NCI-H748 (cell line): ENCODE data around the gene C2orf81.
"Not testable (repeated sequence)": the region's sequence is repeated elsewhere in the genome, so short reads cannot be mapped to it uniquely, and the experiment has no call there.

Experiments used
- DNase-seq: peaks from one replicate; lab custom pipeline; 2025; ENCODE audit not compliant: unreplicated experiment; lab: John Stamatoyannopoulos, UW

C2orf81 gene

DNA sequence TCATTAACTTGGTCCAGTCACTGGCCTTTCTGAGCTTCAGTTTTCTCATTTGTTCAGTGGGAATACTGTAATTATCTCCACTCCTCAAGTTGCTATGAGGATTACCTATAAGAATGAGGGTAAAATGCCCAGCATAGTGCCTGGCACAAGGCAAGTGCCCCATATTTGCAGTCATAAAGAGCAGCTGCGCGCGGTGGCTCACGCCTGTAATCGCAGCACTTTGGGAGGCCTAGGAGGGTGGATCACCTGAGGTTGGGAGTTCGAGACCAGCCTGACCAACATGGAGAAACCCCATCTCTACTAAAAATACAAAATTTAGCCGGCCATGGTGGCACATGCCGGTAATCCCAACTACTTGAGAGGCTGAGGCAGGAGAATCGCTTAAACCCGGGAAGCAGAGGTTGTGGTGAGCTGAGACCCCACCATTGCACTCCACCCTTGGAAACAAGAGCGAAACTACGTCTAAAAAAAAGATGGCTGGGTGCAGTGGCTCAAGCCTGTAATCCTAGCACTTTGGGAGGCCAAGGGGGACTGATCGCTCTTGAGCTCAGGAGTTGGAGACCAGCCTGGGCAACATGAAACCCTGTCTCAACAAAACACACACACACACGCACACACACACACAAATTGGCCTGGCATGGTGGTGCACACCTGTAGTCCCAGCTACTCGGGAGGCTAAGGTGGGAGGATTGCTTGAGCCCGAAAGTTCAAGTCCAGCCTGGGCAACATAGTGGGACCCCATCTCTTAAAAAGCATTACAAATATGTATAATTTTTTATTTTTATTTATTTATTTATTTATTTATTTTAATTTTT, 21.3 kb upstream of the C2orf81 start:
- DNase-seq, result not testable (repeated sequence)

DNA sequence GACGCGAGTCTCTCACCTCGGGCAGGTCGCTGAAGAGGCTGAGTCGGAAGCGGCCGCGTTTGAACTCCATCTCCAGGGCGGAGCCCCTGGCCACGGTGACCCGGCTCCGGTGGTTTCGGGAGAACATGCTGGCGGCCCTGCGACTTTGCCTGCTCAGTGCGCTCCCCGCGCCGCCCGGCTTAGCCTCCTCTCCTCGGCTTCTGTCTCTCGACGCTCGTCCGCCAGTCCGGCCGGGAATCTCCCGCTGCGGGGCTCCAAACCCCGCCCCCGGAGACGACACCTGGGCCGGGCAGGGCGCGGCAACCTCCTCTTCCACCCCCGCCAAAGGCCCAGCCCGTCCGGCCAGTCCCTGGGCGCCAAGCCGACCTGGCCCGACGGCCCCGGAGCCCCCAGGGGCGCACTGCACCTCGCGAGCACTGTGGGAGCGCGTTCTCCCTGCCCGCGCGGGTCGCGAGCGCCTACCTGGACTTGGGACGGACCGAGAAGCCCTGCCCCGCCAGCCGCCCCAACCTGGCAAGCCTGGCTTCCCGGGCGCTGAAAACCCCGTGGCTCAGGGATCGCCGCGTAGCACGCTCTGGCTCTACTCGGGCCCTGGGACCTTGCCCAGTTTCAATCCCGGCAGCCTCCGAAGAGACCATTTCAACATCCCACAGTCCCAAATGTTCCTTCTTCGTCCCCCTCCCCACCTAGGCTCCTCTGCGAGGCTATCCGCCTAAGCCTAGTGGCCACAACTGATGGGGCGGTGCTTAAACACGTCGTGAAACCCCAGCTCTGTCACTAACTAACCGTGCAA, 20.5 kb upstream of the C2orf81 start, which contains the start of gene RTKN:
Gene RTKN (minus strand): TSS at position 248 of the 793 bp plus-strand sequence. CDS start 121 bp downstream, at position 127.
- DNase-seq, result peak; percentile 69

DNA sequence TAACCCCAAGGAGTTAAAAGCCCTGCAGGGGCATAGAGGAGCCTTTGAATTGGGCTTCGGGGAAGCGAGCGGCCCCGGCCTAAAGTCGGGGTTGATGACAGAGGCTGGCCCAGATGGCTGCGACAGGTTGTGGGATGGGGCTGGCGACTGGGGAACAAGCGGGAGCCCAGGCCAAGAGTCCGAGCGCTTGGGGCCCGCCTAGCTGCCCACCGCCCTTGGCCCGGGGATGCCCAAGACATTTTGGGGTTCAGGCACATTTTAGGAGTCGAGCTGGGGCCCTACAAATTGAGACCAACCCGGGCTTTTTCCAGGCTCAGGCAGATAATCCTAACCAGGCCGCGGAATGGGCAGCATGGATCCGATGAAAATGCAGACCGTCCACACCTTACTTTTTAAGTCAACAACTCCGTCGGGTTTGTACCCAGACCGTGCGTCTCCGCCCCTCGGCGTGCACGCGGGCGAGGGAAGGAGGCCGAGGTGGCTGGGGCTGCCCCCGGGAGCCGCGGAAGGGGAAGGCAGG, 19.8 kb upstream of the C2orf81 start:
- DNase-seq, result peak; percentile 68

DNA sequence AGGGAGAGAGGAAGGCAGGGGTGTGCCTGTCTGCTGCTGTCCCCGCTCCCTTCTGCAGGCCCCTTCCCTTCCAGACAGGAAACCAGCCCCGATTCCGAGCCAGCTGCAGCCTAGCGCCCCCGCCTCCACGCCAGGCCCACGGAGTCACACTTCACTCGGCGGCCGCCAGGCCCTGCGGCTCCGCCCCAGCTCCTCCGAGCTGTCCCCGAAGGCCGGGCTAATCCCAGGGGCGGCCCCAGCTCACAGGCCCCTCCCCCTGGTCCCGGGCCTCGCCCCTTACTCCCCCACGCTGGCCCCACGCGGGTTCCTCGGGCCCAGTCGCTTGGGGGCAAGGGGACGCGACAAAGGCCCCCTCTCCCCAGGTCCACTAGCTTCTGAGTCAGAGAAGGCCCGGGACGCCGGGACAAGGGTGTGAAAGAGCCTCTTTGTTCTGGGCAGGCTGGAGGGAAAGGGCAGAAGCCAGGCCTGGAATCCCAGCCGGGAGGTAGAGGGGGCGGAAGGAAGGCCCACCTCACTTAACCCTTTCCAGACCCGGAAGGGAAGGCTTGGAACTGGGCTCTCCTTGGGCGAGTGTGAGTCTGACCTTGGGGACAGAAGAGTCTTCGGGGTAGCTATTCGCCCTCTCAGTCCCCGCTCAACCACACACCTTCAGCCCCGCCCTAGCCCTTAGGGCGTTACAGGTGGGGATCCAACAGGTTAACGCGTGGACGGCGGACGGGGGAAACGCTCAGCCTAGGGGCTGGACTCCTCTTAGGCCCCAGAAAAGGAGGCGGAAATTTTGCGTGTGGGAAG, 19.2 kb upstream of the C2orf81 start:
- peak; percentile 84 for DNase-seq

DNA sequence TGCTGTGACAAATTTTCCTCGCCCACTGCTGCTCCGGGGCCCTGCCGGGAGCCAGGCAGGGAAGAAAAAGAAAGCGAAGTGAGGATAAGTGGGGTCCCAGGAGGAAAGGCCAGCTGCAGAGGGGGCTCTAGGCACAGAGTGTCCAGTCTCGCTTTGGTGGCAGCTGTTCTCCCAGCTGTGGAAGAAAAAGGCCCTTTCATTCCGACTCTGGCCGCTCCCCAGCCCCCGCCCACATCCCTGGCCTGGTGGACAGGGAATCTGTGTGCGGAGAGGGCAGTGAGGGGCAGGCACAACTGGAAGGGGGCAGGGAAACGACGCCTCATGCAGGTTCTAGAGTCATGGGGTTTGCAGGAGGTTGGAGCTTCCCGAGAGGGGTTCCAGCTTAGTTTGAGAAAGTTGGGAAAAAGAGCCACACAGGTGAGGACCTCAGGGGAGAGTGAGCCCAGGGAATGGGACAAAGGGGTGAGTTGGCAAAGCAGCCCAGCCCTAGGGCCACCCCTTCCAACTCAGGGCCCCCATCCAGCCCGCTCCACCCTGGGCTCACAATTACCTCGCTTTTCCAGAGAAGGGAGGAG, 18.5 kb upstream of the C2orf81 start:
- no peak for DNase-seq

DNA sequence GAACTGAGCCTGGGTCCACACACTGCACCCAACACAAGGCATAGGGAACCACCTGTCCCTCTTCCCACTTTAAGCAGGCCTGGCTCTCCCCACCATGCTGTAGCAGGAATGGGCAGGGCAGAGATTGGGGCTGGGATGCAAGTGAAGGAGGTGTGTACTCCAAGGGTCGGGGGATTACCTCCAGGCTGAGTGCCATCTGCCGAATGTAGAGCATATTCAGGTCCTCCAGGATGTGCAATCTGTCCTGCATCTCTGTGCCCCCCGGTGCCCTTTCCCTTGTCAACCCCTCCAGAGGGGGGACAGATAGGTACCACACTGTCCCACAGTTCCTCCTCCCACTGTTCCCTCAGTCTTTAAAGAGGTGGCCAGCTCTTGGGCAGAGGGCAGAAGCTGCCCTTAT, 18.0 kb upstream of the C2orf81 start:
- no peak for DNase-seq

DNA sequence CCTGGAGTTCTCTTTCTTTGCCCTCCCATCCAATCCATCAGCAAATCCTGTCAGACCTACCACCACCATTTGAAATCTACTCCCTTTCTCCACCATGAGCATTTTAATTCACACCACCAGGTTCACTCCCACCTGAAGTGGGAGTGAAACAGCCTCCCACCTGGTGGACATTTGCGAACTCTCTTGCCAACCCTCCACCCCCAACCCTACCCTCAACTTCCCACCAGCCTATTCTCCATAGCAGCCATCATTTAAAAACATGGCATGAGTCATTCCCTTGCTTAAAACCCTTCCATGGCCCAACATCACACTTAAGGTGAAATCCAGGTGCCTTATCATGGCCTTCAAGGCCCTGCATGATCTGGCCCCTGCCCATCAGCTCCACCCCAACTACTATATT, 16.8 kb upstream of the C2orf81 start:
- no peak for DNase-seq

DNA sequence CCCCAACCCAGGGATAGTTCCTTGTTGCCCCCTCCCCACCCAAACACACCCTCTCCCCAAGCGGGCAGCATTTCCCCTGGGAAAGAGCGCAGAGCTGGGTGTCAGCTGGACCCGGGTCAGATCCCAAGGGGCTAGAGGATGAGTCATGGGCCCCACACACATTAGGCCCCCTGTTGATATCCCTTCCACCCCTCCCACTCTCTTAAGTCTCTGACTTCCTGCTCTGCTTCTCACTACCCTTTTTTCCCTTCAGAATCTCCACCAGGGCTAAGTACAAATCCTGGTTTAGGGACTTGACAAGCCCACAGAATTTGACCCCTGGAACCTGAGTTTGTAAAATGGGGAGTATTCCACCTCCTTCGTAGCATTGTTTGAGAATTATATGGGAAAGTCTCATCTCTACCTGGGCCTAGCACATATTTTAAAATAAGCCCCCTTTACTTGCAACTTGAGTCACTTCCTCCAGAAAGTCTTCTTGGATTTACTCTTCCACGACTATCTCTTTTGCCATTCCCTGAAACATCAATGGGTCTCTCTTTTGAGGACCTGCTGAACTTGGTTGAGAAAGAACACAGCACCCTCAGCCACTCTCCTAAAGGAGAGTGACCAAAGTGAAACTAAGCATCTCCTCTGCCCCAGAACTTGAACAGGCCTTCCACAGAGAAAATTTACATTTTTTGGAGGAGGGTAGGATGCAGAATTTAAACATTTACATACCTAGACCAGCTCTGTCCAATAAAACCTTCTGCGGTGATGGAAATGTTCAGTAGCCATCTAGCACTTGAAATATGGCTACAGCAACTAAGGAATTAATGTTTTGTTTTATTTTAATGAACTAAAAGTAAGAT, 15.7 kb upstream of the C2orf81 start:
- no peak for DNase-seq

DNA sequence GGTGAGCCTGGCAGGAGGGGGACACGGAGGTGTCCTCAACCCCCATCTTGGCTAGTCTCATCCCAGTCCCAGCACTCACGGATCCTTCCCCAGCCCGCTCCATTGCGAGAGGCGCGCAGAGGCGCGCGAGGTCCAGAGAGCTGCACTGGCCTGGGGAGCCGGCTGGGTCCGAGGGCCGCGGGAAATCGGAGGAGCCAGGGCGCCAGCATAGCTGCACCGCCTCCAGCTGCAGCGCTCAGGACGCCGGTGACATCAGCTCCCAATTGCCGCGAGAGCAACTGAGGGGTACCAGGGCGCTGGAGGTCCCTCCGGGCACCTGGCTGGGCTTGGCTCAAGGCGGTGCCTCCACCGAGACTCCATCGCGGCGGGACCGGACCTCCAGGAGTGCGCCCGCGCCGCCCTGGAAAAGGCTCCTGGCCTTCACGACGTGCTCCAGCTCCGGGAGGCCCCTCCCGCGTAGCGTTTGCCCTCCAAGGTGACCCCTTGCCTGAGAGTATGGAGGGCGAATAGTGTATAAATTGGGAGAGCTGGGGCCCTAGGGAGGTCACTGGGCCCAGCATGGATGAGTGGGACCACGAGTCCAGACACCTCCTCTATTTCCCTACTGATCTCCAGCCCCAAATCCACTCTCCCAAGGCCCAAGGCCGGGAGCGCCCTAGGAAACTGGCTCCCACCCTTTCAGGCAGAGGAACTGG, 14.8 kb upstream of the C2orf81 start:
- no peak for DNase-seq

DNA sequence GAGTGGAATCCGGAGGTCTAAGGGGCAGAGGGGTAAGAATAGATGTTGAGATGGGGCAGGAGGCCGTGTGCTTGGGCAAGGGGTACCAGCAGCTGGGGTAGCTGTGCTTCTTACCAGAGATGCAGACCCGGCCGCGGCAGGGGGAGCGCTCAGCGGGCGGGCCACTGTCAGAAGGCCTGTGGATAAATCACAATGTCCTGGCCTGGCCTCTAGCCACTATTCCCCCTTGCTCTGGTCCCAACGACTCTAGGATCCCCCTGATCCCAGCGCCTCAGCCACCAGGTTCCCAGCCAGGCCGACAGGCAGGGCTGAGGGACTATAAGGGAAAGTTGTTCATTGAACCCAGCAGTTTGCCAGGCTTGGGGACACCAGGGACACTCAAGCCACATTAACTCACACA, 9.1 kb upstream of the C2orf81 start:
- no peak for DNase-seq

DNA sequence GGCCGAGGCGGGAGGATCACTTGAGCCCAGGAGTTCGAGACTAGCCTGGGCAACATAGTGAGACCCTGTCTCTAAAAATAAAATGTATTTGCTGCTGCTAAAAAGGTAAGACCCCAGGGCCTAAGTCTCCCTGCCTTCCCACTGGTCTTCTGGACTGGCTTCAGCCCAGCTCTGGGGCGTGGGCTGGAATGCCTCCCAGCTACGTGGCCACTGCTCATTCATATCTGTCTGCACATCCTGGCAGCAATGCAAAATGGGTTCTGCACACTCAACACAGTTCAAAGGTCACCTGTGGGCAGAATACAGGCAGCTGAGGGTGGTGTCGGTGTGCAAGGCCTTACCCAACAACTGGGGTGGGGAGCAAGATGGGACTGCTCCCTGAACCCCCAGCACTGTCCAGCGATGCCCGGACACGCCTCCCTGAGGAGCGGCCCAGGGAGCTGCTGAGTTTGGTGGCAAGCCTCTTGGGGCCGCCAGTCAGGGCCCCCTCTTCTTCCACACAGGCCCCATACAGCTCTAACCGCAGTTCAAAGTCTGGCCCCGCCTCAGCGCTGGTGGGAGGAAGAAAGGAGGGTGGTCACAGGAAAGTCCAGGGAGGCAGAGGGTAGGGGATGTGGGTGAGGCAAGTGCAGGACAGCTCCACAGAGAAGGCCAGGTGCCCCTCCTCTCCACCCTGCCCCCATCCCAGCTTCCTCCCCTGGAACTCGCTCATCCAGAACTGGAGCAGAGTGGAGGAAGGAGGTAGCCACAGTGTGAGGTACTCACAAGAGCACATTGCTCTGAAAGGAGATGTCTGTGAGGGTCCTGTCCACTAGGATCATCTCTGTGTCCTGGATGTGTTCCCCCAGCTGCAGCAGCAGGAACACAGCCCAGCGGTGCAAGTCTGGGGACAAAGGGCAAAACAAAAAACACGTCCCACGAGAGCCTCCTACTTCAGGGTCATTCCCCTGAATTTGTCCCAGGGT, 8.3 kb upstream of the C2orf81 start:
- DNase-seq, result no peak

DNA sequence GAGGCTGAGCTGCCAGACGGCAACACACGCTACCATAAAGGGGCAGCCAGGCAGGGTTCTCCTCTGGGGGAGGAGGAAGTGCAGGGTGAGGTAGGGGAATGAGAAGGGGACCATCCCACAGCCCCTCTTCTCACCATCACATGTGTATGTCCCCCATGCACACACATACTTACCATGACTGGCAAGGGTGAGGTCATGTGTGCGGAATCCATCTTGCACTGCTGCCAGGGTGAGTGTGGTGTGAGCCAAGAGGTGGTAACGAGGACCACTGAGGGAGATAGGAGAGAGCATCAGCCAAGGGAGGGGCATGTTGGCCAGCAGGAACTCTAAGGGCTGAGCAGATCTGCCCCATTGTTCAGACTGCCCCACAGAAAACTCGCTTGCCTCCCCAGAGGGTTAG, 7.3 kb upstream of the C2orf81 start:
- DNase-seq, result no peak

DNA sequence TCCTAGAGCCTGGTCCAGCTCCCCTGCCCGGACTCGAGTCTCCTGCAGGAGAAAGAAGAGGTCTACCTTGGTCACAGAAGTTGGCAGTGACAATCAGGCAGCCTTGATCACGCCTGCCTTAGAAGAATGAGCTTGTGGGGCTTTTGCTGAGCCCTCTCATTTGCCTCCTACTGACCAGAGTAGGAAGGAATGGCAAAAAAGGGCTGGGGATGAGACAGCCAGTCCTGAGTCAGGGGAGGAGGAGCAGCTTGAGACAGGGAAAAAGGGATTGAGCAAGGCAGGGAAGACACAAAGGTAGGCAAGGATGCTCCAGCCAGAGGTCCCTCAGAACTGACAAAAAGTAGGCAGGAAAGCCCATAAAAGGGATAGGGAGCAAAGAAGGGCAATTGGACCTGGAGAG, 6.1 kb upstream of the C2orf81 start:
- DNase-seq, result no peak

DNA sequence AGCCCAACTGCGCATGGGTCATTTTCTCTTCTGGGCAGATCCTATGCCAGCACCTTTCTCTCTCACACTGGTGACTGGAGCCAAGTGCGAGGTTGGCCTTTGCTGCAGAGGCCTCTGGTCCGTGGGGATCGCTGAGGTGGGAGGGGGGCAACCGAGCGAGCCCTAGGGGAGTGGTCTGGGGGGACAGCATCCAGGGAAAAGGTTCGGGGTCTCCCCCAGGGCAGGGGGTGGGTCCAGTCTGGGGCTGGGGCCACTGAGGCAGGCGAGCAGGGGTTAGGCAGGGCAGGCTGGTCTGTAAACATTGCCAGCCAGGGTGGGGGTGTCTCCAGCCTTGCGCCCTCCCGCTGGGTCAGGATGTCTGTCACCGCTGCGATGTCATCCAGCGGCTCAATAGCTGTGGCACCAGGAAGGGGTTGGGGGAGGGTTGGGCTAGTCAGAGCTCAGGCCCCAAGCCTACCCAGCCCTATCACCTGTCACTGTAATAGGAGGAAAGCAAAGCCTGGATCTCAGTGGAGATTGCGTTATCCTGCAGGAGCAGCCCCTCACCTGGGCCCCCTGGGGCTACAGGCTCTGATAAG, 4.9 kb upstream of the C2orf81 start:
- no peak for DNase-seq

DNA sequence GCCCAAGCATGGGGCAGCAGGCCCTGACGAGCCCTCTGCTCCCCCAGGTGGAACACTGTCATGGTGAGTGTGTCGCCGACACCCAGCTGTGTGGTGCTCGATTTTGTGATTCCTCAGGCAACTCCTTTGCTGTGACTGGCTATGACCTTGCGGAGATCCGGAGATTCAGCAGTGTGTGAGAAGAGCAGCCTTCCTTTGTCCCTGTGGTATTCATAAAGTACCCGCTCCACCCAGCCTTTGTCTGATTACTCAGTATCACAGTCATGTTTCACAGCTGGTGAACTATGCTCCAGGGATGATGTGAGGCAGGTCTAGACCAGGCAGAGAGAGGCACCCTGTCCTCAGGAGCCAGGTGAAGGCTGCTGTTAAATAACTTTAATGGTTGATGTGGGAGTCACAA, 4.1 kb upstream of the C2orf81 start:
- no peak for DNase-seq

DNA sequence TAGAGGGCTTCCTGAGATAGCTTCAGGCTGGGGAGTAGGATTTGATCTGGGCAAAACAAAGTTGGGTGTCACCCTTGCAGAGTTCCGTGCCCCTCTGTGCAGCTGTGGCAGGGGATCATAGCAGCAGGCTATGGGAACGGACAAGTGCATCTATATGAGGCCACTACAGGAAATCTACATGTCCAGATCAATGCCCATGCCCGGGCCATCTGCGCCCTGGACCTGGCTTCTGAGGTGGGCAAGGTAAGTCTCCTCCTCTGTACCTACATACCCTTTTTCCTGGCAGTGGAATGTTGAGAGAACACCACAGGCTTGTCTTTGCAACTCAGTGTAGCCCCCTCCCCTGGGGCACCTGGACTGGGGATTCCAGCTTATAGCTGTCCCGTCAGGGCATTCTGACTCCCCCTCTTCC, 3.6 kb upstream of the C2orf81 start:
- no peak for DNase-seq

DNA sequence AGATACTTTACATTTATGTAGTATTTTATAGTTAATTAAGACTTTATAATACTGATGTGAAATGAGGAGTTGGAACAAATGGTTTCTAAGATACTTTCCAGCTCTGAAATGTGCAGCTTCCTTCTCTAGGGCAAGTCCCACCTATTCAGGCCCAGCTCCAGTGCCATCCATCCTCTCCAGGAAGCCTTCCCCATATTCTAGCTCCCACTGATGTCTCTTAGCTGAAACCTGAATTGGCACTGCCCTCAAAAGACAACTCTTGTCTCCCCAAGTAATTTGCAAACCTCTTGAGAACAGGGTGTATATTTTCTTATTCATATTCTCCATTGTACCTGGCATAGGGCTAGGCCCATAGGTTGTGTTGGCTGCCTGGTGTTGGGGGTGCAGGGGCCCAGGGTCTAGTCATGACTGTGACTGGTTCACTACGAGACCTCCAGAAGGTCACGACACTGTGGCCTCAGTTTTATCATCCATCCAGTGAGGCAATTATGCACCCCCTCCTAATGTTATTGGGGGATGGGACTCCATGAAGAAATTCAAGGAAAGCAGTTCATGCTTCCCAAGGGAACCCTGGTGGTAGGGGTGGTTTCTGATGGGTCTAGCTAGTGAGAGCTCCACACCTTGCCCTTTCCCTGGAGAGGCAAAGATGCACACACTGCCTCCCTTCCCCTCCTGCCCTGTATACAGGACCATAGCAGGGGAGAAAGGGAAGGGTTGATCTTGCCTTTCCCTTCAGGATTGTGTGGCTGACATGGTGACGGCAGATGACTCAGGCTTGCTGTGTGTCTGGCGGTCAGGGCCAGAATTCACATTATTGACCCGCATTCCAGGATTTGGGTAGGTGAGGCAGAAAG, 2.9 kb upstream of the C2orf81 start:
- DNase-seq, result no peak
